K562 (cell line): ENCODE measurements around the gene RNF138. TPM values are rescaled to one million over a fixed set of nuclear protein-coding genes. Genes with fewer than 3 reads are reported as not detected.

Source experiments
- ASH1L ChIP-seq: fragments of 450-650 bp; IDR thresholded peaks from 2 replicates; pipeline ENCODE4 v1.6.1; 2018; ENCODE audit warnings: borderline replicate concordance, mild to moderate bottlenecking, low read depth; ENCODE audit not compliant: partially characterized antibody
- CCAR2 ChIP-seq: fragments of 200-400 bp; formaldehyde crosslinking; IDR thresholded peaks from 2 replicates; pipeline ENCODE4 v1.6.1; 2017; ENCODE audit warnings: mild to moderate bottlenecking, low read depth, low read length
- E2F5 ChIP-seq: sonication (generic); formaldehyde crosslinking; IDR thresholded peaks from 2 replicates; pipeline ENCODE4 v1.8.0; 2022; ENCODE audit warnings: mild to moderate bottlenecking, missing genetic modification reagents
- FUS ChIP-seq: fragments of 200-400 bp; formaldehyde crosslinking; optimal IDR thresholded peaks from 2 replicates; pipeline ENCODE3; 2017; ENCODE audit warnings: low read depth, low read length
- GTF2E2 ChIP-seq: fragments of 200-800 bp; sonication (Bioruptor generic); IDR thresholded peaks from 2 replicates; pipeline ENCODE4 v1.6.1; 2016; ENCODE audit warnings: missing genetic modification characterization, missing compliant biosample characterization
- MCM3 ChIP-seq: fragments of 450-650 bp; IDR thresholded peaks from 2 replicates; pipeline ENCODE4 v1.6.1; 2016
- MECOM ChIP-seq: fragments of 250-450 bp; sonication (Bioruptor Pico); IDR thresholded peaks from 2 replicates; pipeline ENCODE4 v1.8.0; 2022; ENCODE audit warnings: inconsistent platforms
- NFE2L1 ChIP-seq: fragments of 450-650 bp; IDR thresholded peaks from 2 replicates; pipeline ENCODE4 v1.6.1; 2016; ENCODE audit warnings: missing genetic modification characterization, low read depth, mild to moderate bottlenecking, missing compliant biosample characterization, moderate library complexity, borderline replicate concordance
- RB1 ChIP-seq: fragments of 450-650 bp; IDR thresholded peaks from 2 replicates; pipeline ENCODE4 v1.6.1; 2017; ENCODE audit warnings: low read depth, mild to moderate bottlenecking
- RBM14 ChIP-seq: fragments of 200-400 bp; formaldehyde crosslinking; IDR thresholded peaks from 2 replicates; pipeline ENCODE4 v1.6.1; 2018; ENCODE audit warnings: low read depth, mild to moderate bottlenecking, low read length, moderate library complexity, borderline replicate concordance; ENCODE audit not compliant: insufficient read depth
- SIN3B ChIP-seq: fragments of 450-650 bp; IDR thresholded peaks from 2 replicates; pipeline ENCODE4 v1.6.1; 2017; ENCODE audit warnings: low read depth, mild to moderate bottlenecking, moderate library complexity
- SRSF1 ChIP-seq: fragments of 200-400 bp; formaldehyde crosslinking; IDR thresholded peaks from 2 replicates; pipeline ENCODE4 v1.6.1; 2017; ENCODE audit warnings: mild to moderate bottlenecking, low read depth, low read length, moderate library complexity
- THRB ChIP-seq: fragments of 450-650 bp; formaldehyde crosslinking; conservative IDR thresholded peaks from 2 replicates; pipeline ENCODE4 v1.4.0; 2022; ENCODE audit warnings: mild to moderate bottlenecking, missing genetic modification characterization
- ZBTB2 ChIP-seq: fragments of 450-650 bp; IDR thresholded peaks from 2 replicates; pipeline ENCODE4 v1.6.1; 2016; ENCODE audit warnings: antibody characterized with exemption
- ZFX ChIP-seq: sonication (generic); formaldehyde crosslinking; IDR thresholded peaks from 2 replicates; pipeline ENCODE4 v1.8.0; 2022; ENCODE audit warnings: mild to moderate bottlenecking, missing genetic modification reagents, moderate library complexity
- ZNF175 ChIP-seq: fragments of 200-800 bp; sonication (Bioruptor generic); IDR thresholded peaks from 2 replicates; pipeline ENCODE4 v1.6.1; 2016; ENCODE audit warnings: low read depth, mild to moderate bottlenecking, missing genetic modification characterization, missing compliant biosample characterization
- ZNF75A ChIP-seq: fragments of 450-650 bp; formaldehyde crosslinking; IDR thresholded peaks from 2 replicates; pipeline ENCODE4 v1.4.0; 2020; ENCODE audit warnings: mild to moderate bottlenecking
- polyA plus RNA-seq, 8 experiments: library from polyadenylated mRNA; depleted of rRNA in 4 of 8; stranded (reverse) in 5 of 8; unstranded in 3 of 8; fragments of >200 nt; fragmentation: Nextera tagmentation in 2 of 8; fragmentation: Illumina TruSeq in 1 of 8; extraction: Ambion mirVana in 2 of 8; extraction: Trizol in 1 of 8; gene quantifications; 2 replicates each; pipeline versions ENCODE4 v1.2.1 to v1.2.3, GENCODE V29; 2011 to 2014; ENCODE audit warnings: inconsistent platforms in 1 of 8, missing spikeins in 1 of 8
- total RNA-seq, 7 experiments: library from RNA; depleted of rRNA in 6 of 7; stranded (reverse); fragments of >200 nt in 6 of 7; fragmentation: Illumina TruSeq in 2 of 7; extraction: Trizol in 2 of 7; gene quantifications; 2 replicates each; pipeline versions ENCODE4 v1.2.1 to v1.2.3, GENCODE V29; 2011 to 2021; ENCODE audit warnings: low replicate concordance in 1 of 7
- TF ChIP-seq, protein P1 (sequence below): fragments of 450-650 bp; IDR thresholded peaks from one replicate; pipeline ENCODE4 v1.6.1; 2018; ENCODE audit warnings: mild to moderate bottlenecking, moderate library complexity; ENCODE audit not compliant: partially characterized antibody
- TF ChIP-seq, protein P2 (sequence below): fragments of 200-800 bp; sonication (Bioruptor generic); IDR thresholded peaks from 2 replicates; pipeline ENCODE4 v1.6.1; 2017; ENCODE audit warnings: missing genetic modification characterization, missing compliant biosample characterization
- TF ChIP-seq, protein P3 (sequence below): sonication (generic); formaldehyde crosslinking; IDR thresholded peaks from 2 replicates; pipeline ENCODE4 v1.8.1; 2022; ENCODE audit warnings: missing genetic modification reagents

RNF138 gene
- total and polyA plus RNA-seq, 9 of the 15 experiments (the other 6 are each of a cell fraction or from before 2014, with no cell fraction given) = 47.6 to 100 (median 62.5) TPM

DNA sequence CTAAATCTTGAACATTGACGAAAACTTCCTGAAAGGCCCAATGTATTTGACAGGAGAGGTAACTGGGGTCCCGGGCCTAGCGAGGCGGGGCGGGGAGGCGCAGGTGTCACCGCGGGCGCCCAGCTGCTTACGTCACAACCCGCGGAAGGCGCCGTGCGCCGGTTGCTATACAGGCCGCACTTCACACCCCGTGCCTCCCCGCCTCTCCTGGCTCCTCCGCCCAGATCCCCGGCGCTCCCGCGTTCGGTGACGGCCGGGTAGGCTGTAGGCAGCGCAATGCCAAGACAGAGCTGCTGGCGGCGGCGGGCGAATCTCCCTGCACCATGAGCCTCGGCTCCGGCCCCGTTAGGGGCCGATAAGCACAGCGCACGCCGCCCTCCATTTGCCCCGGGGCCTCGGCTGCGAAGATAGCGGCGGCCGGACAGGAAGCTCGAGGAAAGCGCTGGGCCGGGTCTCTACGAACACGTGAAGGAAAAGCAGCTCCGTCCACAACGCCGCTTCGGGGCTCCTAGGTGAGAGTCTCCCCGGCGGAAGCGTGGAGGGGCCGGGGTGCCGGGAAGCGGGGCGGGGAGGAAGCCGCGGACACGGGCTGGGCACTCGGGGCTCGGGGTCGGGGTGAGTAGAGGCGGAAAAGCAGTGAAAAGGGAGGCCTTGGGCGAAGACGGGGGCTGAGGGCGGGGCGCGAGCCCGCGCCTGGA, at the start of gene RNF138 (continued):
- TF ChIP-seq ZNF175 = peak; percentile 83
- TF ChIP-seq, protein P1, sequence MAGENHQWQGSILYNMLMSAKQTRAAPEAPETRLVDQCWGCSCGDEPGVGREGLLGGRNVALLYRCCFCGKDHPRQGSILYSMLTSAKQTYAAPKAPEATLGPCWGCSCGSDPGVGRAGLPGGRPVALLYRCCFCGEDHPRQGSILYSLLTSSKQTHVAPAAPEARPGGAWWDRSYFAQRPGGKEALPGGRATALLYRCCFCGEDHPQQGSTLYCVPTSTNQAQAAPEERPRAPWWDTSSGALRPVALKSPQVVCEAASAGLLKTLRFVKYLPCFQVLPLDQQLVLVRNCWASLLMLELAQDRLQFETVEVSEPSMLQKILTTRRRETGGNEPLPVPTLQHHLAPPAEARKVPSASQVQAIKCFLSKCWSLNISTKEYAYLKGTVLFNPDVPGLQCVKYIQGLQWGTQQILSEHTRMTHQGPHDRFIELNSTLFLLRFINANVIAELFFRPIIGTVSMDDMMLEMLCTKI = no peak
- TF ChIP-seq FUS = peak; percentile 30
- TF ChIP-seq ZNF75A = no peak
- no peak for TF ChIP-seq MCM3
- TF ChIP-seq THRB (CRISPR knock-in tag) = no peak
- no peak for TF ChIP-seq ASH1L
- peak; percentile 100 for TF ChIP-seq ZFX (CRISPR knock-in tag)
- TF ChIP-seq MECOM (CRISPR knock-in tag) = no peak
- TF ChIP-seq, protein P2, sequence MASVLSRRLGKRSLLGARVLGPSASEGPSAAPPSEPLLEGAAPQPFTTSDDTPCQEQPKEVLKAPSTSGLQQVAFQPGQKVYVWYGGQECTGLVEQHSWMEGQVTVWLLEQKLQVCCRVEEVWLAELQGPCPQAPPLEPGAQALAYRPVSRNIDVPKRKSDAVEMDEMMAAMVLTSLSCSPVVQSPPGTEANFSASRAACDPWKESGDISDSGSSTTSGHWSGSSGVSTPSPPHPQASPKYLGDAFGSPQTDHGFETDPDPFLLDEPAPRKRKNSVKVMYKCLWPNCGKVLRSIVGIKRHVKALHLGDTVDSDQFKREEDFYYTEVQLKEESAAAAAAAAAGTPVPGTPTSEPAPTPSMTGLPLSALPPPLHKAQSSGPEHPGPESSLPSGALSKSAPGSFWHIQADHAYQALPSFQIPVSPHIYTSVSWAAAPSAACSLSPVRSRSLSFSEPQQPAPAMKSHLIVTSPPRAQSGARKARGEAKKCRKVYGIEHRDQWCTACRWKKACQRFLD = peak; percentile 79; the same call in 1 of the 2 replicates
- TF ChIP-seq RBM14 = 0 out of 2 replicates have a peak, but pooled peaks have one; percentile 86
- TF ChIP-seq, protein P3, sequence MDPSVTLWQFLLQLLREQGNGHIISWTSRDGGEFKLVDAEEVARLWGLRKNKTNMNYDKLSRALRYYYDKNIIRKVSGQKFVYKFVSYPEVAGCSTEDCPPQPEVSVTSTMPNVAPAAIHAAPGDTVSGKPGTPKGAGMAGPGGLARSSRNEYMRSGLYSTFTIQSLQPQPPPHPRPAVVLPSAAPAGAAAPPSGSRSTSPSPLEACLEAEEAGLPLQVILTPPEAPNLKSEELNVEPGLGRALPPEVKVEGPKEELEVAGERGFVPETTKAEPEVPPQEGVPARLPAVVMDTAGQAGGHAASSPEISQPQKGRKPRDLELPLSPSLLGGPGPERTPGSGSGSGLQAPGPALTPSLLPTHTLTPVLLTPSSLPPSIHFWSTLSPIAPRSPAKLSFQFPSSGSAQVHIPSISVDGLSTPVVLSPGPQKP (CRISPR knock-in tag) = no peak
- no peak for TF ChIP-seq E2F5
- TF ChIP-seq ZBTB2 = no peak
- TF ChIP-seq CCAR2 = no peak
- peak; percentile 69; the same call in 1 of the 2 replicates for TF ChIP-seq SIN3B
- peak; percentile 68; the same call in 1 of the 2 replicates for TF ChIP-seq RB1
- TF ChIP-seq SRSF1 = no peak
- no peak for TF ChIP-seq NFE2L1
- TF ChIP-seq GTF2E2 (tag) = peak; percentile 93; the same call in 1 of the 2 replicates
